PC-3 (cell line): Measurements from ENCODE around the gene MT1A.

ENCODE experiments used
- EZH2 ChIP-seq: fragments of 300-600 bp; sonication (generic); IDR thresholded peaks from one replicate; pipeline ENCODE4 v1.6.1; 2017; ENCODE audit warnings: antibody characterized with exemption, mild to moderate bottlenecking, low read length; ENCODE audit not compliant: unreplicated experiment
- TF ChIP-seq, protein P1 (sequence below): fragments of 300-600 bp; sonication (generic); conservative IDR thresholded peaks from 2 replicates; pipeline ENCODE4 v1.5.1; 2017; ENCODE audit warnings: antibody characterized with exemption, low read depth, mild to moderate bottlenecking, low read length

DNA sequence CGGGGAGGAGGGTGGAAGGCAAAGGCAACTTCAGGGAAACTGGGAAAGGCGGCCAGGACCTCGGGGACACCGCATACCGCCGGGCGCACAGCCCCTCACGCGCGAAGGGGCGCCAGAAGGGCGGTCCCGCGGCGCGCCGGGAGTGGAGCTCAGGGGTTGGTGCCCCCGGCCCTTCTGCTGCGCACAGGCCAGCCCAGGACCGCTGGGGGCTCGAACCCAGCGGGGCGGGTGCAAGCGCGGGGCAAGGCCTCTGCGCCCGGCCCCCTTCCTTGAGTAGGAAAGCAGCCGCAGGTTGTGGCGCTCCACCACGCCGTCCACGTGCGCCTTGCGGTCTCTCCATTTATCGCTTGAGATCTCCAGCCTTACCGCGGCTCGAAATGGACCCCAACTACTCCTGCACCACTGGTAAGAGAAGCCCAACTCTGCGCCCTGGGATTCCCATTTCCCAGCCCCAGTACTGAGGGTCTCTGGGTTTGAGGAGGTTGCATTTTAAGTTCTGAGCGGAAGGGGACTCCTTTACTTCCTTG is 3.0 kb upstream of the MT1A start:
- TF ChIP-seq, protein P1, sequence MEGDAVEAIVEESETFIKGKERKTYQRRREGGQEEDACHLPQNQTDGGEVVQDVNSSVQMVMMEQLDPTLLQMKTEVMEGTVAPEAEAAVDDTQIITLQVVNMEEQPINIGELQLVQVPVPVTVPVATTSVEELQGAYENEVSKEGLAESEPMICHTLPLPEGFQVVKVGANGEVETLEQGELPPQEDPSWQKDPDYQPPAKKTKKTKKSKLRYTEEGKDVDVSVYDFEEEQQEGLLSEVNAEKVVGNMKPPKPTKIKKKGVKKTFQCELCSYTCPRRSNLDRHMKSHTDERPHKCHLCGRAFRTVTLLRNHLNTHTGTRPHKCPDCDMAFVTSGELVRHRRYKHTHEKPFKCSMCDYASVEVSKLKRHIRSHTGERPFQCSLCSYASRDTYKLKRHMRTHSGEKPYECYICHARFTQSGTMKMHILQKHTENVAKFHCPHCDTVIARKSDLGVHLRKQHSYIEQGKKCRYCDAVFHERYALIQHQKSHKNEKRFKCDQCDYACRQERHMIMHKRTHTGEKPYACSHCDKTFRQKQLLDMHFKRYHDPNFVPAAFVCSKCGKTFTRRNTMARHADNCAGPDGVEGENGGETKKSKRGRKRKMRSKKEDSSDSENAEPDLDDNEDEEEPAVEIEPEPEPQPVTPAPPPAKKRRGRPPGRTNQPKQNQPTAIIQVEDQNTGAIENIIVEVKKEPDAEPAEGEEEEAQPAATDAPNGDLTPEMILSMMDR: no peak
- no peak for TF ChIP-seq EZH2
